Fibroblast of pulmonary artery (primary cell): ENCODE data around the gene ZMYM2.

Experiments used
- DNase-seq: peaks from one replicate; pipeline ENCODE4 v3.0.0-alpha.2; 2010; ENCODE audit warnings: low read depth
- H3K4me3 ChIP-seq: replicated peaks from 2 replicates; pipeline ENCODE4 v1.5.1; 2011; ENCODE audit warnings: low read depth, mild to moderate bottlenecking, control low read depth, low read length, moderate library complexity
- TF ChIP-seq, protein P1 (sequence below): IDR thresholded peaks from 2 replicates; pipeline ENCODE4 v1.5.1; 2011; ENCODE audit warnings: mild to moderate bottlenecking, control low read depth, low read length, inconsistent platforms; ENCODE audit errors: missing control alignments

Gene ZMYM2

DNA sequence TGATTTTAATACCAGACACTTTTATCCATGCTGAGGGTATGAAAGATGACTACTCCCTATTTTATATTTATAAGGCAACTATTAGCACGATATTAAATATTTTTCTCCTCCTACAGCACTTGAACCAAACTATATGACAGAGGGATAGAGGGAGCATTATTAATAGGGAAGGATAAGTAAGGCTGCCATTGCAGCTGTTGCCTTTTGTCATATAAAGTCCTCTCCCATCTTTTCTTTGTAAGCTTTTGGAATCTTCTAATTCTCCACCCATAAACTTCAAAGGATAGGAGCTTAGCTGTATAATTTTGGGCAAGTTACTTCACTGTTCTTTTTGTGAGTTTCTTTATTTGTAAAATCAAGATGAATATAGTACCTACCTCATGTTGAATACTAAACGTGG, 95.4 kb downstream of the ZMYM2 start:
- no peak for DNase-seq
- H3K4me3 ChIP-seq = no peak overlapping the region
- TF ChIP-seq, protein P1, sequence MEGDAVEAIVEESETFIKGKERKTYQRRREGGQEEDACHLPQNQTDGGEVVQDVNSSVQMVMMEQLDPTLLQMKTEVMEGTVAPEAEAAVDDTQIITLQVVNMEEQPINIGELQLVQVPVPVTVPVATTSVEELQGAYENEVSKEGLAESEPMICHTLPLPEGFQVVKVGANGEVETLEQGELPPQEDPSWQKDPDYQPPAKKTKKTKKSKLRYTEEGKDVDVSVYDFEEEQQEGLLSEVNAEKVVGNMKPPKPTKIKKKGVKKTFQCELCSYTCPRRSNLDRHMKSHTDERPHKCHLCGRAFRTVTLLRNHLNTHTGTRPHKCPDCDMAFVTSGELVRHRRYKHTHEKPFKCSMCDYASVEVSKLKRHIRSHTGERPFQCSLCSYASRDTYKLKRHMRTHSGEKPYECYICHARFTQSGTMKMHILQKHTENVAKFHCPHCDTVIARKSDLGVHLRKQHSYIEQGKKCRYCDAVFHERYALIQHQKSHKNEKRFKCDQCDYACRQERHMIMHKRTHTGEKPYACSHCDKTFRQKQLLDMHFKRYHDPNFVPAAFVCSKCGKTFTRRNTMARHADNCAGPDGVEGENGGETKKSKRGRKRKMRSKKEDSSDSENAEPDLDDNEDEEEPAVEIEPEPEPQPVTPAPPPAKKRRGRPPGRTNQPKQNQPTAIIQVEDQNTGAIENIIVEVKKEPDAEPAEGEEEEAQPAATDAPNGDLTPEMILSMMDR = no peak

DNA sequence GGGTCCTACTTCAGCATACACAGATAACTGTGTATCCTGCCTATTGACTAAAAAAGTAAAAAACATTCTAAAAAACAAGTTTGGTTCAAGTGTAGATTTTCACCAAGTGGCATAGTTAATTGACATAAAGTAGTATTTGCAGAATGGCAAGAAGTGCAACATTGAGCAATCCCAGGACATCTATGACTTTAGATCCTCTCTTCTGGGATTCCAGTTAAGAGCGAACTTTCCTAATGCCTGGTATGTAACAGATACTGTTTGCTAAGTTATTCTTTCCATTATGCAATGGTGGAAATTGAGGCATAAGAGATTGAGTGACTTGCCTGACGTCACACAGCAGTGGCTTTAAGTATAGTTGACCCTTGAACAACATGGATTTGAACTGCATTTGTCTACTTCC, 96.1 kb downstream of the ZMYM2 start:
- no peak overlapping the region for H3K4me3 ChIP-seq
- DNase-seq = no peak
- TF ChIP-seq, protein P1 = no peak

DNA sequence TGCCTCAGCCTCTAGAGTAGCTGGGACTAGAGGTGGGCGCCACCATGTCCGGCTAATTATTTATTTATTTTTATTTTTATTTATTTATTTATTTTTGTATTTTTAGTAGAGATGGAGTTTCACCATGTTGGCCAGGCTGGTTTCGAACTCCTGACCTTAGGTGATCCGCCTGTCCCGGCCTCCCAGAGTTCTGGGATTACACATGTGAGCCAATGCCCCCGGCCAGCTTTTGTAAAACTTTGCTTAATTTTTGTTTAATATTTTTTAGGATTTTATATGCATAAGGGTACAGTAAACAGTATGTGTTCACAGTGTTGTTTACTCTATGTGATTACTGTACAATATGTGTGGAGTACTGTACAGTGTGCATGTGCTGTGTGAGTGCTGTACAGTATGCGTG, 98.7 kb downstream of the ZMYM2 start:
- no peak overlapping the region for H3K4me3 ChIP-seq
- TF ChIP-seq, protein P1 = no peak
- DNase-seq = no peak

DNA sequence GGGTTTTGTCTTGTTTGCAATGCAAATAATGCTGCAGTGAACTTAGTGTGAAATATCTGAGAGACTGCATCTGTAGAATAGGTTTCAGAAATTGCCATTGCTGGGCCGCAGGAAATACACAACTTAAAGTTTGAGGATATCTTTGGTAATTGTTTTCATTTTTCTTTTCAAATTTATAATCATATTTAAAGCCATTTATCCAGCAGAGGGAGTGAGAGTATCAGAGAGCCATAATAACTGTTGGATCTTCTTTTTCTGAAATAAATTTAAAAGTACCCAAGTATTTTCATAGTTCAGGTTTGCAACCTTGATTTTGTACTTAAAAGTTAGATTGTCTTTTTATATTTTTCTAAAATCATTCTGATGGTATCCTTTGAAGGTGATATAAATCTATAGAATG, 99.4 kb downstream of the ZMYM2 start:
- H3K4me3 ChIP-seq = no peak overlapping the region
- no peak for DNase-seq
- TF ChIP-seq, protein P1 = peak; percentile 13

DNA sequence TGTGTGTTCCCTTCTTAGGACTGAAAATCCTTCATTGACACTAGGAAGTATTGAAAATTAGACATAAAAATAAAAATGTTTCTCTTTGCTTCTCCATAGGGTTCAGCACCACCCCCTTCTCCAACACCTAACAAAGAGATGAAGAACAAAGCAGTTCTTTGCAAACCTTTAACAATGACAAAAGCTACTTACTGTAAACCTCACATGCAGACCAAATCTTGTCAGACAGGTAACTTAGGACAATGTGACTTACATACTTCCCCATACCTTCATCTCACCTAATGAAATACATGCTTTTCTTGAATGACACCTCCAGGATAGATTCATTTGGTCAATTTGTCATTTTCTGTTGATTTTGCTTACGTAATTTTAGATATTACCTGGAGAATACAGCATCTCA, 99.9 kb downstream of the ZMYM2 start:
- TF ChIP-seq, protein P1 = no peak
- no peak overlapping the region for H3K4me3 ChIP-seq
- DNase-seq = no peak

DNA sequence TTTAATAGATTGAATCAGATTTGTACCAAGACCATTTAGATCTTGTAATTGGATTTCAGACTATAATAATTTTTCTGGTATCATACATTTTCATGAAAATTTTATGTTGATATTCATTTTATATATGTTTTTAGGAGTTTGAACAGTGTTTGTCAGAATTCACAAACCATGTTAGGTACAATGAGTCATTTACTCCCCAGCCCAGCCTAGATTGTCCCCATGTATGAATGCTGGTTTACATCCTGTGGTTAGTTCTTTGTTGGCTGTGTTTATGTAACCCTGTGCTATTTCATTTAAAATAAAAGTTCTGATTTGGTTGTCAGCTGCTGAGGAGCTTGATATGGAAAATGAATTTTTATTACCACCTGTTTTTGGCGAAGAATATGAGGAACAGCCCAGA, 105.6 kb downstream of the ZMYM2 start:
- peak; percentile 51 for DNase-seq
- TF ChIP-seq, protein P1 = no peak
- no peak overlapping the region for H3K4me3 ChIP-seq

DNA sequence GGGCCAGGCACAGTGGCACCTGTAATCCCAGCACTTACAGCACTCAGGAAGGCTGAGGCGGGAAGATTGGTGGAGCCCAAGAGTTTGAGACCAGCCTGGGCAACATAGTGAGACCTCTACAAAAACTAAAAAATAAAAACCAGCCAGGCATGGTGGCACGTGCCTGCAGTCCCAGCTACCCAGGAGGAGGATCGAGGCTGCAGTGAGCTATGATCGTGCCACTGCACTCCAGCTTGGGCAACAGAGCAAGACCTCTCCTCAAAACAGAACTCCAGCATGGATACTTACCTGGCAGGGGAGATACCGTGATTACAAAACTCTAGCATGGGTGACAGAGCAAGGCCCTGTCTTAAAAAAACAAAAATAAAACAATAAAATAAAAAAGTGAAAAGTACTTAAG, 107.0 kb downstream of the ZMYM2 start:
- no peak overlapping the region for H3K4me3 ChIP-seq
- TF ChIP-seq, protein P1 = no peak
- no peak for DNase-seq
